ENCODE results near the gene LIN28A.

DNA sequence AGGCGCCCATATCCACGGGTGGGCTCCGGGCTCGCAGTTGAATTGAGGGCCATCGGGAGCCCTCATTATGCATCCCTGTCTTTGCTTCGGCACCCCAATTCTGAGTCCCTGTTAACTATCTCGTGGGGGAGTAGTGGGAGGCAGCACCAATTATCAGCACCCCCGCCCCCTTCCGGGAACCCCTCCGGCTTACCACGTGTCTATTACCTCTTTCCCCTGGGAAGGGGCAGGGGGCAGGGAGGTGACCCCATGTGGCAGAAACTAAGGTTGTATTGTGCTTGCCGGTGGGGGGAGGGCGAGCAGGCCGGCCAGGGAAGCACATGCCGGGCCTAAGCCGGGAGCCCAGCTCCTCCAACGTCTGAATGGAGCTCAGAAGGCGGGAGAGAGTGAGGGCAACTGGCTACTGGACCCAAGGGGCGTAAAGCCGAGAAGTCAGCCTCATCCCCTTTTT is 1.0 kb downstream of the LIN28A start:
- TF ChIP-seq CTCF (IDR thresholded peaks at IDR 0.05) = no peak
- no peak for TF ChIP-seq POLR2A (IDR thresholded peaks at IDR 0.05)
- no peak for TF ChIP-seq EP300 (IDR thresholded peaks at IDR 0.05)

All from tibial nerve (tissue), 4 donors.